ENCODE results near the gene YJEFN3.

The YJEFN3 gene

GRCh38 chr19:19524053-19524452 lies 4.7 kb upstream of the YJEFN3 start:
- DNase-seq = no peak

DNA sequence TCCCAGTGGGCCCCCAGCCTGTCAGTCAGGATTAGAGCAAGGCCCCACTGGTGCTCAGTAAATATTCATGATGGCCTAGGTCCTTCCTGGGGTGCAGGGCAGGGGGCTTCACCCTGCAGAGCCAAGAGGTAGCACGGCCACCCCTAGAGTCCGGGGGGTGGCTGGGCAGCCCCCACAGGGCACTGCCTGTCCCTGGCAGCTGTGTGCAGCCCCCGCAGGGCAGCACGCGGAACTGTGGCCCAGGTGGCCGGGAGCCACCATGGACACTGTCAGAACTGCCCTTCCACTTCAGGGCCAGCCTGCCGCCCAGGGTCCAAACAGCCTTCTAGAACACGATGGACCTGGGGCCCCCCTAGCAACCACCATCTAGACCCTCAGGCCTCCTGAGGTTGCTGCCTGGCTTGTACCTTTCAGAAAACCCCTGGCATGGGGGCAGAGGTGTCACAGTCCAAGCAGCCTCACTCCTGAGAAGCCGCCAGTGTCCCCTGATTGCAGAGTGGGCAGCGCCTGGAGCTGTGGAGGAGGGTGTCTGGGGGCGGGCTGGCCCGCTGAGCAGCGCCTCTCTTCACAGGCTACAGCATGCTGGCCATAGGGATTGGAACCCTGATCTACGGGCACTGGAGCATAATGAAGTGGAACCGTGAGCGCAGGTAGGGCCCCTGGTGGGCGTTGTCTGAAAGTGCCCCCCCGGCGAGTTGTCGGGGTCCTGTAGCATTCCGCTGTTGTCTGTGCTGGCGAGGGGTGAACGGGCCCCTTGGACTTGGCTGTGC lies 2.9 kb upstream of the YJEFN3 start:
- DNase-seq = no peak

DNA sequence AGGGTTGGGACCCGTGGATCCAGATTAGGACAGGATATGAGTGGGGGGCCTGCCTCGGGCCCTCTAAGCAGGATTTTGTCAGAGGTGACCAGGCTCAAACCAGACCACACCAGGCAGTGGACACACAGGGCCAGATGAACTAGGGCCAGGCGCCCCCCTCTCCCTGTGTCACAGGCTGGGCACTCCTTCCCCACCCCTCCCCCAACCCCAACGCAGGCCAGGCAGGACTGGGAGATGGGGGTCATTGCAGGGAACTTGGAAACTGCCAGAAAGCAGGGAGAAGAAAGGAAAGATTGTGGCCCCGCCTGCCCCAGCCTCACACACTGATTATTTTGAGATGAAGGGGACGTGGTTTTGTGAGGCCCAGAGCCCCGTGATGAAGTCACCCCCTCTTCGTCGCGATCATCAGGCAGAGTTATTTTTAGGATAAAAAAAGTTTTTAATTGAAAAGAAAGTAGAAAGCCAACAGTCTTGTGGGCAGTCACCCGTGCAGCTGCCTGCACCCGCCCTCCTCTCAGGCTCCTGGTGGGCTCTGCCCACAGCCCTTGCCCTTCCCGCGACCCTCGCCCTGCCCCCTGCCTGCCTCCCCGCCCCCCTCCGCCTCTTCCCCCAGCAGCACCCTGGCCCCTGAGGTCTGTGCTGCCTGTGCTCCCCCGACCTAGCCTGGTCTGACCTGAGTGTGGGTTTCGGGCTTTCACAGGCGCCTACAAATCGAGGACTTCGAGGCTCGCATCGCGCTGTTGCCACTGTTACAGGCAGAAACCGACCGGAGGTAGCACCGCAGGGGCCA lies 1.9 kb upstream of the YJEFN3 start:
- DNase-seq = peak; percentile 30

GRCh38 chr19:19527371-19527656 lies 1.4 kb upstream of the YJEFN3 start:
- DNase-seq = no peak

GRCh38 chr19:19527674-19528625 lies 761 bp upstream of the YJEFN3 start:
- DNase-seq = no peak

DNA sequence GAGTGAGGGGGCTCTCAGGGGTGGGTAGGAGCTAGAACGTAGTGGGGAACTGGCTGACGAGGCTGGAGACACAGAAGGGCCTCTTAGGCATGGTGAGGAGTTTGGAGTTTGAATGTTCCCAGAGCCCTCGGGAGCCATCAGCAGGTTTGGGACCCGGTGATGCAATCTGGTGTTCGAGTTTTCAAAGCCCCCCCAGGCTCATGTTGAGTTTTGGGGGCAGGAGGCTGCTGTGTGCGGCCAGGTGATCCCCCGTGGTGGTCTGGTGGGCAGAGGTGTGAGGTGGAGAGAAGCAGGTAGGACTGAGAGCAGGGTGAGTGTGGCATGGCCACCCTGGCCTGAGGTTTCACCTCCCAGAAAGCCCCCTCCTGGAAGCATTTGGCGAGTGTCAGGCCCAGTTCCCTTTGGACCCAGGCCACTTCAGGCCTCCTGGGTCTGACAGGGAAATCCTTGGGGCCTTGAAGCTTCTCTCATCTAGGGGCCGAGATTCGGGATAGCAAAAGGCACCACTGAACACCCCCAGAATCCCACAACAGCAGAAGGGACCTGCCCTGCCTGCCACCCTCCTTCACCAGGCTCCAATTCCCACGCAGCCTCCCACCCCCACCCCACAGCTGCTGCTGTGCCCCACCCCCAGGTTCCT lies 1.2 kb downstream of the YJEFN3 start:
- DNase-seq = no peak

DNA sequence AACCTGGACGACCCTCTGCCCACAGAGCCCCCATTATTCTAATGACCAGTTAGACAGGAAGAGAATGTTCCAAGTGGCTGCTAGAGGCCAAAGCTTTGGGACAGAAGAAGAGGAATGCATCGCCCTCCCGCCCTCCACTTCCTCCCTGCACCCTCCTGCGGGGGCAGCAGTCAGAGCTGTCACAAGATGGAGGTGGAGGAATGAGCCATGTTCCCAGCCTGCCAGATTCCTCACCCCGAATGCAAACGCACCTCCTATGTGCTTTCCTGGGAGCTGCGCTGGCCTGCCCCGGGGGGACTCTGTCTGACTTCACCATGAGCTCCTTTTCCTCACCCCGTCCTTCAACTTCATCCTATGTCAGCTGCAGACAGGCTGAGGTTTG lies 1.7 kb downstream of the YJEFN3 start:
- DNase-seq = no peak

- DNase-seq = no peak
These were observed 2.2 kb downstream of the YJEFN3 start for GRCh38 chr19:19530889-19531288.

- DNase-seq = peak; percentile 80
These were observed 3.5 kb downstream of the YJEFN3 start for GRCh38 chr19:19531951-19532805.

DNA sequence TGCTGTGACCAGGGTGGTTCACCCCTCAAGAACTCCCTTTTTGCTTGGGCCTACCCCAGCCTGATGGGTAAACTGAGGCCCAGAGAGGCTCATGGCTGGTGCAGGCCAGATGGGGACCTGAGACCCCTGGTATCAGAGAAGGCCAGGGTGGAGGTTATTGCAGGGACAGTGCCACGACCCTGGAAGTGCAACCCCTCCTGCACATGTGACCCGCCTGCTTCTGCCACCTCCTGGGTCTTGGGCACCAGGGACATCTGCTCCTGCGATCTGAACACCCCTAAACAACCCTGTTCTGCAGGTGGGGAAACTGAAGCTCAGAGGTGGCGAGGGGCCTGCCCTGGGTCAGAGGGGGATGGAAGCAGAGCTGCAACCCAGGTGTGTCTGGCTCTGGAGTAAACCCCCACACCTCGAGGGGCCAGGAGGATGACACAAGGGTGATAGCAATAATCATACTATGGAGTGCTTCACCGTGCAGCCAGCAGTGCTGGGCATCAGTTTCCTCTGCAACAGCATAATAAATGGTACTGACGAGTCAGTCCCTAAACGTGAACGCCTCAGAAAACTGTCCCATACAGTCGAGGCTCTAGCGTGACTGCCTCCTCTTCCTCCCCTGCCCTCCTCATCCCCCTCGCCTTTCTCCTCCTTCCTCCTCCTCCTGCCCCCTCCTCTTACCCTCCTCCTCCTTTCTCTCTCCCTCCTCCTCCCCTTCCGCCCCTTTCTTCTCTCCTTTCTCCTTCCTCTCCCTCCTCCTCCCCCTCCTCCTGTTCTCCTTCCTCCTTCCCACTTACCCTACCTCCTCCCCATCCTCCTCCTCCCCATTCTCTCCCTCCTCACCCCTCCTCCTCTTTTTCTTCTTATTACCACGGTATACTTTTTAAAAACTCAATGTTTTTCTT lies 4.3 kb downstream of the YJEFN3 start:
- DNase-seq = no peak

DNA sequence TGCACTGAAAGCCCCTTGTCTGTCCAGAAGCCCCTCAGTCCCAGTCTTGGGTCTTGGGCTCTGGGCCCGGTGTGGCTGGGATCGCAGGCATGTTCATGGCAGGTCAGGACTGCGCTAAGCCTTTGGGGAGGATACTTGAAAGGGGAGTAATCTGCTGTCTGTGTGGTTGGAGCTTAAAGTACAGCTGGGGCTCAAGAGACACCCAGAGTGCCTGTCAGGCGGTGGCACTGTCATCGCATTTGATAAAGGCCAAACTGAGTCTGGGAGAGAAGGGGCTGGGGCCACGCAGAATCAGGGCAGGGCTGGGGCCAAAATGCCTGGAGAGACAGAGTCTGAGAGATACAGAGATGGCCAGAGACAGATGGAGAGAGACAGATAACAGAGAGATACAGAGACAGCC lies 5.1 kb downstream of the YJEFN3 start:
- no peak for DNase-seq

DNA sequence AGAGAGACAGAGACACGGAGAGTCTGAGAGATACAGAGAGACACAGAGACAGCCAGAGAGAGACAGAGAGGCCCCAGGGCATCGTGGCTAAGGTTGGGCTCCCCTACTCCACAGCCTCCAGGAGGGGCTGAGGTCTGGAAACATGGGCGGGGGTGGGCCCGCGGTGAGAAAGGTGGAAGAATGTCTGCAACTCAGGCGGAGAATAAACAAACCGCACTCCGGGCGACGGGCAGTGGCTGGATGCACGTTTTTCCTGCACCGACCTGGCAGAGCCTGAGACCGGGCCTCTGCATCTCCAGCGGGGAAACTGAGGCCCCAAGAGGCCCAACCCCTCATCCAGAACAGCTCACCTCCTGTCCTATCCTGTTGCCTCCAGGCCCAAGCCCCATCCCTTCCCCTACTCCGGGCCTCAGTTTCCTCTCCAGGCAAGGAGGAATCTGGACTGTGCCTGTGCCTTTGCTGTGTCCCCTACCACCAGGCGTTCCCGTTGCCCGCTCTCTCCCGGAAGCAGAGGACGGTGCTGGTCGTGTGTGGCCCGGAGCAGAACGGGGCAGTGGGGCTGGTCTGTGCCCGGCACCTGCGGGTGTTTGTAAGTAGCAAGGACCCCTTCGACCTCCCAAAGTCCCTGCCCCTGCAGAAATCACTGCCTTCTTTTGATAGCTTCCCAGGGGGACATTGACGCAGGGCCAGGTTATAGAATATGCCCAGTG lies 6.0 kb downstream of the YJEFN3 start:
- no peak for DNase-seq

DNA sequence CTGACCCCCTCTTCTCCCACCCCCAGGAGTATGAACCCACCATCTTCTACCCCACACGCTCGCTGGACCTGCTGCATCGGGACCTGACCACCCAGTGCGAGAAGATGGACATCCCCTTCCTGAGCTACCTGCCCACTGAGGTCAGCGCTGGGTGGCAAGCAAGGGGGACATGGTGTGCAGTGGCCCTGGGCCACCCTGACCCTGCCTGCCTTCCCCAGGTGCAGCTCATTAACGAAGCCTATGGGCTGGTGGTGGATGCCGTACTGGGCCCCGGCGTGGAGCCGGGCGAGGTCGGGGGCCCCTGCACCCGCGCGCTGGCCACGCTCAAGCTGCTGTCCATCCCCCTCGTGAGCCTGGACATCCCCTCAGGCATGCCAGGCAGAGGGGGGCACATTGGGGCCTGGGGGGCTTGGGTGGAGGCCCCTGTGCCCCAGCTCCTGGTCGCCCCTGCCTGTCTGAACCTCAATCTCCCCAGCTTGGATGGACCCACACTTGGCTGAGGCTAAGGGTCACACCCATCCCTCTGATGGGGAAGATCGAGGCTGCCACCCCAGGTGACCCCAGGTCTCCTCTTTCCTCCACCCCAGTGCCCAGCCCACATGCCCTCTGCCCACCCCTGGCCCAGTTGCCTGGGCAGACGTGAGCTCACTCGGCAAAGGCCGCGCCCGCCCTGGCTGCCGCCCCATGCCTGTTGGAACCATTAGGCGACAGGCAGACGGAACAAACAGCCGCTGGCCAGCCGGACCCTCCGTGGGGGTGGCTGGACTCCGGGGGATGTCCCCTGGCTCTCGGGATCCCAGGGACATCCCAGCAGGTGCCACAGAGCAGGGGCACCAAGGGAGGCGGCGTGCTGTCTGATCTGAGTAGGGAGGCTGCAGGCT lies 6.8 kb downstream of the YJEFN3 start:
- DNase-seq = no peak

DNA sequence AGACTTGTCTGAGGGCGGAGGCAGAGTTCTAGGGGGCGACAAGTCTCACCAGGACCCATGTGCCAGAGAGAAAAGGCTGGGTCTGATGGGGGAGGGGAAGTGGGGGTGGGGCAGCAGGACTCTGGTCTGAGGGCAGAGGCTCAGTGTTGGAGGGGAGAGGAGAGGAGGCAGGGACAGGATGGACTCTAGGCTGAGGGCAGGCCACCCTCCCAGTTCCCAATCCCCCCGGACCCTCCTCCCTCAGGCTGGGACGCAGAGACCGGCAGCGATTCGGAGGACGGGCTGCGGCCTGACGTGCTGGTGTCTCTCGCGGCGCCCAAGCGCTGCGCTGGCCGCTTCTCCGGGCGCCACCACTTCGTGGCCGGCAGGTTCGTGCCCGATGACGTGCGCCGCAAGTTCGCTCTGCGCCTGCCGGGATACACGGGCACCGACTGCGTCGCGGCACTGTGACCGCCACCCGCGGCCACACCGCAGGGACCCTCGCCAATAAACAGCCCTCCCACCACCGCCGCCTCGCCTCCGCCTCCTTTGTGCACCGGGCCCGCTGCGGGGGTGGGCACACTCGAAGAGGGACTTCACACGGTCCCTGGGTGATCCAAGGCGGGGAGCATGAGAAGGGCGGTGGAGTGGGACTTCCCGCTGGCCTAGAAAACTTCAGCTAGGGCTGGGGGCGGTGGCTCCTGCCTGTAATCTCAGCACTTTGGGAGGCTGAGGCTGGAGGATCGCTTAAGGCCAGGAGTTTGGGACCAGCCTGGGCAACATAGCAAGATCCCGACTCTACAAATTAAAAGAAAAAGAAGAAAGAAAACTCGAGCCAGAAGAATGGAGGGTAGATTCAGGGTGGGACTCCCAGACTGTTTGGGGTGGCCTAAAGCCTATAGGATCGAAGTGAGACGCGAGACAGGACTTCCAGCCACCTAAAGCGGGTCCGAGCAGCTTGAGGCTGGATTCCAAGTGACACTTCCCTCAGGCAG lies 8.7 kb downstream of the YJEFN3 start:
- no peak for DNase-seq

DNA sequence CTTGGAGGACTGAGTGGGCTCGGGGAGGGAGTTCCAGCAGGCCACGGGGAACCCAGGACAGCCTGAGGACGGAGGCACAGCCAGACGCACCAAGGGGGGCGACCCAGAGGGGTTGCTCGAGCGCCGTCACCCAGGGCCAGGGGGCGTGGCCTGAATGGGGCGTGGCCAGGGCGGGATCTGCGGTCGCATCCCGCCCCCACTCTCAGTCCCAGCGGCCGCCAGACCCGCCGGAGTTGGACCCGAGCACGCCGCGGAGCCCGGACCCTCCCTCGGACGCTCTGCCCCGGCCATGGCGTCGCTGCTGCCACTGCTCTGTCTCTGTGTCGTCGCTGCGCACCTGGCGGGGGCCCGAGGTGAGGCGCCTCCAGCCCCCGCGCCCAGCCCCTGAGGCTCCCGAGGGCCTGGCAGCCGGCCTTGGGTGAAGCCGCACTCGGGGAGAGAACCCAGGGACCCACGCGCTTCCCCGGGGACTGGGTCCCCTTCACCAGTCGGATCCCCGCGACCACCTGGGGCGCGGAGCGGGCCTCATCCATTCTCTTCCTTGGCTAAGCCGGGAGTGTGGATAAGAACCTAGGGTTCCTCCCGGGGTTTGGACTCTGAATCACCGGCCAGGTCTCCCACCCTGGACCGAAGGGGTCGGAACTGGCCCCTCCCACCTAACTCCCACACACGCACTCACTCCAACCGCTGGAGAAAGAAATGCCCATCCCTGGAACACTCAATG lies 9.5 kb downstream of the YJEFN3 start, which contains the start of gene CILP2:
TSS of gene CILP2 (plus strand) at position 205 of the 724 bp plus-strand sequence. CDS start at position 290, 85 bp downstream.
- no peak for DNase-seq

DNA sequence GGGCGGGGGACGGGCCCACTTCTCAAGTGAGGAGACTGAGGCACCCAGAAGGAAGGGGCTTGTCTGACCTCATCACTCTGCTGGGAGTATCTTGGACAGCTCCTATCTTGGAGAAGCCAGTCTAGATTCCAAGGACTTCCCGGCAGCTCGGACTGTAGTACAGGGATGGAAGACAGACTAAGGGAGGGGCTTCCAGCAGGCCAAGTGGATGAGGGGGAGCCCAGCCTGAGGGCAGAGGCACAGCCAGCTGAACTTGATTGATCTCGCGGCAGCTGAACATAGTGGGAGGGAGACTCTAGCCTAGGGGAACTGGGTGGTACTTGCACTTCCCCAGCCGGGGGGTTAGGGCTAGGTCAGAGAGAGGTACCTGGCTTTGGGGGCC lies 10.1 kb downstream of the YJEFN3 start:
- DNase-seq = no peak

GRCh38 chr19:19539698-19540063 lies 11.0 kb downstream of the YJEFN3 start:
- DNase-seq = no peak
